CD4-positive, alpha-beta T cell (primary cell): ENCODE results near the gene ACACA. TPM values are rescaled to one million over a fixed set of nuclear protein-coding genes. Genes with fewer than 3 reads are reported as not detected.

Experiments used
- ATAC-seq: fragments of 200-7000 bp; cut with Tn5 transposase; one replicate; pipeline ENCODE4 v1.10.0; 2022; ENCODE audit warnings: mild to moderate bottlenecking; ENCODE audit not compliant: poor library complexity
- CTCF ChIA-PET: fragments of 350-600 bp; sonication (Branson Sonifier 250); formaldehyde crosslinking; loops from one replicate; lab custom pipeline; 2021; ENCODE audit warnings: antibody characterized with exemption, inconsistent platforms; lab: Charles Lee
- POLR2A ChIA-PET: fragments of 350-600 bp; sonication (Branson Sonifier 250); formaldehyde crosslinking; loops from one replicate; lab custom pipeline; 2021; ENCODE audit warnings: antibody characterized with exemption, inconsistent platforms; lab: Charles Lee
- DNase-seq, 14 experiments: peaks; one replicate each; pipeline ENCODE4 v3.0.0-alpha.2; 2013 to 2020; ENCODE audit warnings: mixed read lengths in 2 of 14
- H3K27ac ChIP-seq, 2 donors: one replicate each; pipeline versions ENCODE4 v1.5.1 to v1.7.0; 2013; ENCODE audit warnings: low read length in 2 of 2, low read depth in 1 of 2, mild to moderate bottlenecking in 1 of 2
- H3K27me3 ChIP-seq, 2 experiments: 1 replicate in 1 of 2; 2 replicates in 1 of 2; pipeline versions ENCODE4 v1.6.1 to v1.7.0; 2013; ENCODE audit warnings: low read length in 2 of 2, control low read depth in 1 of 2, mild to moderate bottlenecking in 1 of 2, moderate library complexity in 1 of 2; ENCODE audit not compliant: insufficient read depth in 2 of 2, control insufficient read depth in 1 of 2
- H3K36me3 ChIP-seq: one replicate; pipeline ENCODE4 v1.6.1; 2013; ENCODE audit warnings: low read length, control low read depth; ENCODE audit not compliant: insufficient read depth
- H3K4me1 ChIP-seq: one replicate; pipeline ENCODE4 v1.6.1; 2013; ENCODE audit warnings: low read length, control low read depth; ENCODE audit not compliant: insufficient read depth
- H3K4me3 ChIP-seq: one replicate; pipeline ENCODE4 v1.5.1; 2013; ENCODE audit warnings: mild to moderate bottlenecking, low read length, moderate library complexity
- H3K9me3 ChIP-seq, 2 experiments: 1 replicate in 1 of 2; 2 replicates in 1 of 2; pipeline versions ENCODE4 v1.6.1 to v1.7.0; 2013; ENCODE audit warnings: low read length in 2 of 2, mild to moderate bottlenecking in 2 of 2, control low read depth in 1 of 2, moderate library complexity in 1 of 2; ENCODE audit not compliant: control insufficient read depth in 1 of 2, insufficient read depth in 1 of 2
- H3K27ac Mint-ChIP-seq: one replicate; pipeline ENCODE4 v1.8.0; 2020; ENCODE audit warnings: mixed read lengths
- H3K27me3 Mint-ChIP-seq: one replicate; pipeline ENCODE4 v1.8.0; 2021; ENCODE audit warnings: mixed read lengths
- H3K36me3 Mint-ChIP-seq: one replicate; pipeline ENCODE4 v1.8.0; 2021; ENCODE audit warnings: low read depth, mixed read lengths
- H3K4me1 Mint-ChIP-seq: one replicate; pipeline ENCODE4 v1.8.0; 2021; ENCODE audit warnings: low read depth, mixed read lengths
- H3K4me3 Mint-ChIP-seq: one replicate; pipeline ENCODE4 v1.8.0; 2020; ENCODE audit warnings: mild to moderate bottlenecking, mixed read lengths
- H3K9me3 Mint-ChIP-seq: one replicate; pipeline ENCODE4 v1.8.0; 2020; ENCODE audit warnings: mixed read lengths
- intact Hi-C, 2 experiments: fragments of 100-400 bp; cut with DNase I in 1 of 2; cut with micrococcal nuclease in 1 of 2; formaldehyde crosslinking; loops; one replicate each; pipeline versions ENCODE4 v1.15.1 to v1.9.0; 2023 to 2025; cut with DNase I, micrococcal nuclease
- total RNA-seq, 174 experiments: library from RNA in 2 of 174; stranded (reverse) in 2 of 174; gene quantifications; one replicate each; pipeline ENCODE4 v1.2.3 and lab custom pipeline; 2021 to 2026
- TF ChIP-seq, protein P1 (sequence below): fragments of 200-600 bp; IDR thresholded peaks from one replicate; pipeline ENCODE4 v1.8.0; 2022; ENCODE audit warnings: antibody characterized with exemption, mild to moderate bottlenecking

ACACA gene
- total RNA-seq, 2 experiments from 2014 or later, result 26.0 to 28.9 TPM

DNA sequence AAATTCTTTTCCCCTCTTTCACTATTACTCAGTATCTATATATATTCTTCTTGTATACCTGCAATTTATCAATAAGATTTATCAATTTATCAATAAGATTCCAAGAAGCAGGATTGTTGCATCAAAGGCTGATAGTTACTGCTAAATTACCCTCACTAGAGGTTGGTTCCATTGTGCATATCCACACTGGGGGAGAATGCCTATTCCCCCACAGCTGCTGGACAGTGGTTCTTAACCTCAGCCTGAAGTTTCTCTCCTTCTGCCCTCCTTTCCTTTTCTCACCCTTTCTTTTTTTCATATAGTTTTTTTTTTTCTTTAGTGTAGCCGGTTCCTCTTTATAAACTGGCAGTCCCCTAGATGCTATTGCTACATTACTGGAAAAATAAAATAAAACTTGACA is 24.6 kb downstream of the ACACA start:
- no peak for DNase-seq
- H3K4me1 Mint-ChIP-seq, result no peaks in the 10 kb centered on the region
- H3K9me3 ChIP-seq, result no peaks in the 10 kb centered on the region
- H3K27ac ChIP-seq, result no peak overlapping the region
- no peaks in the 10 kb centered on the region for H3K36me3 Mint-ChIP-seq
- H3K27me3 Mint-ChIP-seq, result no peaks in the 10 kb centered on the region
- no peaks in the 10 kb centered on the region for H3K4me1 ChIP-seq
- H3K4me3 Mint-ChIP-seq, result no peak overlapping the region
- no peak overlapping the region for H3K4me3 ChIP-seq
- TF ChIP-seq, protein P1, sequence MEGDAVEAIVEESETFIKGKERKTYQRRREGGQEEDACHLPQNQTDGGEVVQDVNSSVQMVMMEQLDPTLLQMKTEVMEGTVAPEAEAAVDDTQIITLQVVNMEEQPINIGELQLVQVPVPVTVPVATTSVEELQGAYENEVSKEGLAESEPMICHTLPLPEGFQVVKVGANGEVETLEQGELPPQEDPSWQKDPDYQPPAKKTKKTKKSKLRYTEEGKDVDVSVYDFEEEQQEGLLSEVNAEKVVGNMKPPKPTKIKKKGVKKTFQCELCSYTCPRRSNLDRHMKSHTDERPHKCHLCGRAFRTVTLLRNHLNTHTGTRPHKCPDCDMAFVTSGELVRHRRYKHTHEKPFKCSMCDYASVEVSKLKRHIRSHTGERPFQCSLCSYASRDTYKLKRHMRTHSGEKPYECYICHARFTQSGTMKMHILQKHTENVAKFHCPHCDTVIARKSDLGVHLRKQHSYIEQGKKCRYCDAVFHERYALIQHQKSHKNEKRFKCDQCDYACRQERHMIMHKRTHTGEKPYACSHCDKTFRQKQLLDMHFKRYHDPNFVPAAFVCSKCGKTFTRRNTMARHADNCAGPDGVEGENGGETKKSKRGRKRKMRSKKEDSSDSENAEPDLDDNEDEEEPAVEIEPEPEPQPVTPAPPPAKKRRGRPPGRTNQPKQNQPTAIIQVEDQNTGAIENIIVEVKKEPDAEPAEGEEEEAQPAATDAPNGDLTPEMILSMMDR, result no peak
- H3K9me3 Mint-ChIP-seq, result no peaks in the 10 kb centered on the region
- POLR2A ChIA-PET, result no interaction called here
- no peak overlapping the region for H3K27ac Mint-ChIP-seq
- H3K27me3 ChIP-seq, result no peaks in the 10 kb centered on the region
- CTCF ChIA-PET, result no interaction called here
- intact Hi-C loops, result no loop called here
- ATAC-seq, result no peak
- no peaks in the 10 kb centered on the region for H3K36me3 ChIP-seq

DNA sequence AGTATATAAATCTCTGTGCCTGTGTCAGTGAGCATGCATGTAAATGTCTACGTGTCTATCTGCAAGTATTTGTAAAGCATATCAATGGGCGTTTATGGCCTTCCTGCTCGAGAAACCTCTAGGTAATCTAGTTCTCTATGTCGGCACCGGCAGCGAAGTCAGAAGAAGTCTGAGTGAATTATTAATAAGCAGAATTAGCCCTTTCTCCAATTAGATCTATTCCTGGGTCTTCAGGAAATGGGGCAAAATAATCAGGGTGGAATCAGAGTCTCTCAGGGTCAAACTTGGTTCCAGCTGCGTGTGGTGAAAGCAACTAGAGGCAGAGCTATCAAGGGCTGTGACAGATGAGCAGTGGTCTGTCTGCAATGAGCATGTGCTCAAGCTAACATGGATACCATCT is 30.9 kb downstream of the ACACA start, which contains the start of gene C17orf78:
Gene C17orf78 (plus strand): TSS at position 280 of the 400 bp plus-strand sequence. CDS start 108 bp downstream, at position 388.
- Histone ChIP-seq H3K4me3 (no peak within 1 kb of the TSS), H3K27ac (no peak within 1 kb of the TSS), H3K4me1 (peaks cover 3% of the 10 kb centered on the region), H3K9me3 (no peaks in the 10 kb centered on the region), H3K27me3 (no peaks in the 10 kb centered on the region), H3K36me3 (no peaks in the 10 kb centered on the region)
- no peak within 1 kb of the TSS for H3K27ac Mint-ChIP-seq
- intact Hi-C loops, result loop anchor here in 1 of 2 experiments (2.0 to 10.0 kb wide), 3 partner anchors 17 to 439 kb away; no protein-coding TSS in a partner anchor
- H3K4me3 Mint-ChIP-seq, result no peak within 1 kb of the TSS
- H3K4me1 Mint-ChIP-seq, result peaks cover 5% of the 10 kb centered on the region
- ATAC-seq (no peak), DNase-seq (no peak)
- H3K9me3 Mint-ChIP-seq, result no peaks in the 10 kb centered on the region
- H3K27me3 Mint-ChIP-seq, result no peaks in the 10 kb centered on the region
- POLR2A ChIA-PET, result interaction anchor here (1.7 kb wide), 1 partner anchor 22 kb away, joined by 3 read pairs; no protein-coding TSS in a partner anchor
- CTCF ChIA-PET, result interaction anchor here (0.6 to 1.2 kb wide), 2 partner anchors 22 to 66 kb away, joined by 3 to 4 read pairs; no protein-coding TSS in a partner anchor
- TF ChIP-seq, protein P1, result no peak
- H3K36me3 Mint-ChIP-seq, result no peaks in the 10 kb centered on the region

DNA sequence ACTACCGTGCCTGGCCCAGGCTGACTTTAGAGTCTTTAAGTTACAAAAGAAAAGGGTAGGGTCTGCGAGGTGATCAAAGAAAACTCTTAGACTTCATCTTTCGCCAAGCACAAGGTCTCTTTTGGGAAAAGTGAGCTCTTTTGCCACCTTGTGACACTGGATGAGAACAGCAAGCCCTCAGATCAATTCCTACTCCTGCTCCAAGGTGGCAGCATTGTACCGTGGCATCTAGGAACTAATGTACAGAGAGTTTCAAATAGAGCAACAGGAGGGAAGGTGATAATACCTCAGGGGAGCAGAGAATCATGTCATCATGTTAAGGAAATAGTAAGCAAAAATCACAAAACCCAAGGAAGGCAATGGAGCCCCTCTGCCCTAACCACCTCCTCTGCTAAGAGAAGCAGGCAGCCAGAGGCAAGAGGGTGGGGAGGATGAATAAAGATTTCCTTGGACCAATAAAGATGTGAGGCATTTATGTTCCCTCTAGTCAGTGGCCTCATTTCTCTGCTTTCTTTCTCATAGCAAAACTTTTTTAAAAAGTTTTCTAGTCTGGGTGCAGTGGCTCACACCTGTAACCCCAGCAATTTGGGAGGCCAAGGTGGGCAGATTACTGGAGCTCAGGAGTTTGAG is 33.0 kb downstream of the ACACA start:
- H3K4me1 ChIP-seq, result peaks cover 3% of the 10 kb centered on the region
- intact Hi-C loops, result loop anchor here (1.0 to 10.0 kb wide), 5 partner anchors 19 to 771 kb away; no protein-coding TSS in a partner anchor
- H3K9me3 ChIP-seq, result no peaks in the 10 kb centered on the region
- H3K27ac ChIP-seq, result no peak overlapping the region
- Mint-ChIP-seq H3K27ac (no peak overlapping the region), H3K36me3 (no peaks in the 10 kb centered on the region), H3K4me1 (peaks cover 5% of the 10 kb centered on the region), H3K27me3 (no peaks in the 10 kb centered on the region), H3K4me3 (no peak overlapping the region), H3K9me3 (no peaks in the 10 kb centered on the region)
- ChIA-PET CTCF (interaction anchor here (0.6 to 2.3 kb wide), 18 partner anchors 9 to 771 kb away, joined by 3 to 32 read pairs (median 4); partner anchors contain the start of genes ACACA and TADA2A), POLR2A (interaction anchor here (0.6 to 1.3 kb wide), 3 partner anchors 14 to 25 kb away, joined by 3 to 4 read pairs (median 4); no protein-coding TSS in a partner anchor)
- TF ChIP-seq, protein P1, result peak; percentile 96
- H3K36me3 ChIP-seq, result no peaks in the 10 kb centered on the region
- peak; percentile 99 for ATAC-seq
- H3K27me3 ChIP-seq, result no peaks in the 10 kb centered on the region
- H3K4me3 ChIP-seq, result no peak overlapping the region
- DNase-seq, result peak; percentile 35 to 83 (median 52)
